ENCODE data around the gene CDHR2.

CDHR2 gene

GRCh38 chr5:176629317-176629852 lies 80.2 kb downstream of the CDHR2 start:
- TF ChIP-seq, protein P1, sequence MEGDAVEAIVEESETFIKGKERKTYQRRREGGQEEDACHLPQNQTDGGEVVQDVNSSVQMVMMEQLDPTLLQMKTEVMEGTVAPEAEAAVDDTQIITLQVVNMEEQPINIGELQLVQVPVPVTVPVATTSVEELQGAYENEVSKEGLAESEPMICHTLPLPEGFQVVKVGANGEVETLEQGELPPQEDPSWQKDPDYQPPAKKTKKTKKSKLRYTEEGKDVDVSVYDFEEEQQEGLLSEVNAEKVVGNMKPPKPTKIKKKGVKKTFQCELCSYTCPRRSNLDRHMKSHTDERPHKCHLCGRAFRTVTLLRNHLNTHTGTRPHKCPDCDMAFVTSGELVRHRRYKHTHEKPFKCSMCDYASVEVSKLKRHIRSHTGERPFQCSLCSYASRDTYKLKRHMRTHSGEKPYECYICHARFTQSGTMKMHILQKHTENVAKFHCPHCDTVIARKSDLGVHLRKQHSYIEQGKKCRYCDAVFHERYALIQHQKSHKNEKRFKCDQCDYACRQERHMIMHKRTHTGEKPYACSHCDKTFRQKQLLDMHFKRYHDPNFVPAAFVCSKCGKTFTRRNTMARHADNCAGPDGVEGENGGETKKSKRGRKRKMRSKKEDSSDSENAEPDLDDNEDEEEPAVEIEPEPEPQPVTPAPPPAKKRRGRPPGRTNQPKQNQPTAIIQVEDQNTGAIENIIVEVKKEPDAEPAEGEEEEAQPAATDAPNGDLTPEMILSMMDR (IDR thresholded peaks at IDR 0.05; ENCODE audit: extremely low read depth, missing control alignments): no peak
- no peak for DNase-seq (ENCODE audit: low spot score)

GRCh38 chr5:176629853-176630680 lies 80.9 kb downstream of the CDHR2 start, which contains the start of the genes EIF4E1B and SNCB:
Gene EIF4E1B, plus strand, starts transcription at chr5:176630675. Its CDS starts 12,113 bp downstream, at chr5:176642788.
Gene SNCB, minus strand, starts transcription at chr5:176630534. Its CDS starts 880 bp downstream, at chr5:176629654.
- TF ChIP-seq, protein P1 (IDR thresholded peaks at IDR 0.05; ENCODE audit: extremely low read depth, missing control alignments): no peak
- DNase-seq (ENCODE audit: low spot score): peak; percentile 86

- no peak for DNase-seq (ENCODE audit: low spot score)
- TF ChIP-seq, protein P1 (IDR thresholded peaks at IDR 0.05; ENCODE audit: extremely low read depth, missing control alignments): no peak
Observed at GRCh38 chr5:176630681-176631222, 81.6 kb downstream of the CDHR2 start.

DNA sequence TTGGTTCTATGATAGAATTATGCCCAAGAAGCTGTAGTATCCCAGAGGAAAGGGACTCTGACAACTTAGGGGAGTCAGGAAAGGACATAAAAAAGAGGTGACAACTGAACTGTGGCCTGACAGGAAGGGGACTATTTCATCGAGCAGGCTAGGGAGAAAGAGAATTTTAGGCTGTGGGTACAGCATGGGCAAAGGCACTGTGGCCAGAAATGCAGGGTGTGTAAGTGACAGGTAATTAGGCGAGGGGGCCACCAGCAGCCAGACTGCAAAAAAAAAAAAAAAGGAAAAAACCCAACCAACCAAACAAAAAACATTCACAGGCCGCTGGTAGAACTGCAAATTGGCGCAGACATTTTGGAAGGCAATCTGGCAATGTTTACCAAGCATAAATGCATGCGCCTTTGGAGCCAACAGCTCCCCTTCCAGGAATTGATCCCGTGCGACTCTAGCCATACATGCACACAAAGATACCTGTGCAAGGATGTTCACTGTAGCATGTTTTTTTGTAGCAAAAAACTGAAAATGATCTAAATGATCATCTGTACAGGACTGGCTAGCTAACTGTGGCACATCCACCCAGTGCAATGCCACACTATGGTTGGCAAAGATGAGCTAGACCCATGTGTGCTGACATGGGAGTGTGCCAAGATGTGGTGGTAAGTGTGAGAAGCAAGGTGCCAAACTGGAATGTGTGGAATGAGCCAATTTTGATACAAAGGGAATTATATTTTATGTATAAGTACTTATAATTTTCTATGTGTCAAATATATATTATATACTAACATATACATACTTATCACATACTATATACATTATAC lies 82.5 kb downstream of the CDHR2 start:
- TF ChIP-seq, protein P1 (IDR thresholded peaks at IDR 0.05; ENCODE audit: extremely low read depth, missing control alignments): no peak
- DNase-seq (ENCODE audit: low spot score): no peak

DNA sequence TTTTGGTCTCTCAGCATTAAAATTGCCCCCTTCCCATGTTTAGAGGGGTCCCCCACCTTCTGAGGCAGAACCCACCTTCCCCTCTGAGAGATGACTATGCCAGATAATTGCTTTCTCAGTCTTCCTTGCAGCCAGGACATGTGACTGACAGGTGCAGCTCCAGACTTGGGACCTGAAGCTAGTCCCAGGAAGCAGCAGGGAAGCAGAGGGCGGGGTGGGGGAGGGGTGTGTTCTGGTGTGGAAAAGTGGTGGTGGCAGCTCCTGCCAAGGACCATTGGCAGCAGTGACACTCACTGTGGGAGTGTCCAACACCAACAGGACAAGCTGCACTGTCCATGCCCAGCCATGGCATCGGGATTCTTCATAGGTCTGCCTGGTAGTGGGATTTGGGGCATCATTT lies 83.6 kb downstream of the CDHR2 start:
- TF ChIP-seq, protein P1 (IDR thresholded peaks at IDR 0.05; ENCODE audit: extremely low read depth, missing control alignments): no peak
- no peak for DNase-seq (ENCODE audit: low spot score)

DNA sequence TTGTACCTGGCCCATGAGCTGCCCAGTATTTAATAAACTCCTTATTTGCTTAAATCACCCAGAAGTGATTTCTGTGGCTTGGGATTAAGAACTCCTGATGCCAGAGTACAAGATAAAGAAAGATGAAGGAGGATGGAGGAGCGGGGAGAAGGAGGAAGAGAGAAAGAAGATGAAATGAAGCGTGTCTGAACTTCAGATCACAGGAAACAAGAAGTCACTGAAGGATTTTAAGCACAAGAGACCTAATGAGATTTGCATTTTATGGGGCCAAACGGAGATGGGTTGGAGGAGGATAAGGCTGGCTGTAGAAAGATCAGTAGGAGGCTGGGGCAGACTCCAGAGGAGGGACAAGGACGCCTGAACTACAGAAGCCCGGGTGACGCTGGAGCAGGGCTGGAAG lies 84.5 kb downstream of the CDHR2 start:
- TF ChIP-seq, protein P1 (IDR thresholded peaks at IDR 0.05; ENCODE audit: extremely low read depth, missing control alignments): no peak
- DNase-seq (ENCODE audit: low spot score): no peak
